ENCODE results near the gene USP51.
"Not testable (repeated sequence)": the region's sequence is repeated elsewhere in the genome, so short reads cannot be mapped to it uniquely, and the experiment has no call there.

Gene USP51

DNA sequence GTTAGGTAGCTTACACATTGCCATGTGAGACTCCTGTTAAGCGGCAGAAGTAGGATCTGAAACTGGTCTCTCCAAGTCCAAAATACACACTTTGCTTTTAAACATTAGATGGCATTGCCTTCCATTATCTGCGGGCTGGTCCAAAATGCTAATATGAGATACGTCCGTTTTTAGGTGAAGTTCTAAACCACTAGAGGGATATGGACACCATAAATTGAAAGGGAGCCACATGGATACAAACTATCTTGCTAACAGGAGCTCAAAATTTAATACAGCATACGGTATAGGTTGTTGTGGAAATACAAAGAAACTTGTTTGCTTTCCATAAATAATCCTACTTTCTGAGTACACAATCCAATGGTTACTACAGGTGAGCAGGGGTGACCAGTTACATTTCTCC lies 23.9 kb downstream of the USP51 start:
- not testable (repeated sequence) for DNase-seq (ENCODE audit: low read depth in 2 of 2, low spot score in 1 of 2)

DNA sequence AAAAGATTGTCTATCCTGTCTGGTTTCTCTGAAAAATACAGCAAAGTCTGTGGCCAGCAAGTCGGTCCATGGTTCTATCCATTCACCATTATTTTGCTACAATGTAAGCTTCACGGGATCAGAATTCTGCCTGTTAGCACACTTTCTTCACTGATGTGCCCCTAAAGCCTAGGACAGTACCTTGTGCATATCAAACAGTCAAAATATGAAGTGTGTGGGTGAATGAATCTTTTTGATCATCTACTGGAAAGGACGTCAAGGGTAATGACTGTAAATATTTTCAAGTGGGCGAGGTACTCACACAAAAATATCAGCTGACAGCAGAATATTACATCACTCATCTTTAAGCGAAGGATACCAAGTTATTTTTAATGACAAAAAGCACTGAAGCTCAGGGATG lies 24.5 kb downstream of the USP51 start:
- not testable (repeated sequence) for DNase-seq (ENCODE audit: low read depth in 2 of 2, low spot score in 1 of 2)

DNA sequence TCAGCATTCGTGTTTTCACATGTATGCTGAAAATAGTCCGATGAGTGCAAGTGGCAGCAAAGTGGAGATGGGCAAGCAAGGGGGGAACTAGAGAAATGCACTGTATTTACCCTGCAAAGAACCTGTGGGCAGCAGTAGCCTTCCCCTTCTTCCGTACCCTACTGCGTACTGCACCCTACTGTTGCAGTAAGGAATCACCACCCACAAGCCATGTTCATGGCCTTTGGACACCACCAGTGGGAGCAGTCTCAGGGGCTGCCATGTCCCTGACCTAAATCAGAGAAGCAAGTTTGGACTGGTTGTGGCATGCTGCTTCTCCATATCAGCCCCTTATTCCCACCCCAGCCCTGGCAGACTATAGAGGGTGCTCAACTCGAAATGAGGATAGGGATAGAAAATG lies 25.6 kb downstream of the USP51 start:
- DNase-seq (ENCODE audit: low read depth in 2 of 2, low spot score in 1 of 2): not testable (repeated sequence)

DNA sequence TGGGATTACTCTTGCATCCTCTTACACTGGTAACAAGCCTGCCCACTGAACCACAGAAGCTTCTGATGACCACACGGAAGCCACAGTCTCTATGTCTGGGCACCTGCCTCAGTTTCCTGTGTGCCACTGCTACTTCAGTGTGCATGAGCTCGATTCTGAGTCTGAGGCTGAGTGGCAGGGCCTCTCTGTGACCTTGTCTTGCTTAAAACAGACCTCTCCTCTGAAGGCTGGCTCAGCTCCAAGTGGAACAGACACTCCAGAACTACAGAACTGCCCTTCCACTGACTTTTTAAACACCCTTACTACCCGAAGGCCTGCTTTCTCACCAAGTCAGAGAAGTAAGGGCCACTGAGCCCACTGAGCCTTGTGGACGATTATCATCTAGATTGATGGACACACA lies 29.7 kb downstream of the USP51 start:
- not testable (repeated sequence) for DNase-seq (ENCODE audit: low read depth in 2 of 2, low spot score in 1 of 2)

- not testable (repeated sequence) for DNase-seq (ENCODE audit: low read depth in 2 of 2, low spot score in 1 of 2)
These were observed 30.2 kb downstream of the USP51 start for GRCh38 chrX:55459426-55459825.

GRCh38 chrX:55455708-55456107 lies 33.9 kb downstream of the USP51 start:
- DNase-seq (ENCODE audit: low read depth in 2 of 2, low spot score in 1 of 2): not testable (repeated sequence)

DNA sequence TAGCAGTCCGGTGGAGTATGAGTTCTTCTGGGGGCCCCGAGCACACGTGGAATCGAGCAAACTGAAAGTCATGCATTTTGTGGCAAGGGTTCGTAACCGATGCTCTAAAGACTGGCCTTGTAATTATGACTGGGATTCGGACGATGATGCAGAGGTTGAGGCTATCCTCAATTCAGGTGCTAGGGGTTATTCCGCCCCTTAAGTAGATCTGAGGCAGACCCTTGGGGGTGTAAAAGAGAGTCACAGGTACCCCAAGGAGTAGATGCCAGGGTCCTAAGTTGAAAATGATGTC lies 36.9 kb downstream of the USP51 start:
- no peak for DNase-seq (ENCODE audit: low read depth in 2 of 2, low spot score in 1 of 2)

DNA sequence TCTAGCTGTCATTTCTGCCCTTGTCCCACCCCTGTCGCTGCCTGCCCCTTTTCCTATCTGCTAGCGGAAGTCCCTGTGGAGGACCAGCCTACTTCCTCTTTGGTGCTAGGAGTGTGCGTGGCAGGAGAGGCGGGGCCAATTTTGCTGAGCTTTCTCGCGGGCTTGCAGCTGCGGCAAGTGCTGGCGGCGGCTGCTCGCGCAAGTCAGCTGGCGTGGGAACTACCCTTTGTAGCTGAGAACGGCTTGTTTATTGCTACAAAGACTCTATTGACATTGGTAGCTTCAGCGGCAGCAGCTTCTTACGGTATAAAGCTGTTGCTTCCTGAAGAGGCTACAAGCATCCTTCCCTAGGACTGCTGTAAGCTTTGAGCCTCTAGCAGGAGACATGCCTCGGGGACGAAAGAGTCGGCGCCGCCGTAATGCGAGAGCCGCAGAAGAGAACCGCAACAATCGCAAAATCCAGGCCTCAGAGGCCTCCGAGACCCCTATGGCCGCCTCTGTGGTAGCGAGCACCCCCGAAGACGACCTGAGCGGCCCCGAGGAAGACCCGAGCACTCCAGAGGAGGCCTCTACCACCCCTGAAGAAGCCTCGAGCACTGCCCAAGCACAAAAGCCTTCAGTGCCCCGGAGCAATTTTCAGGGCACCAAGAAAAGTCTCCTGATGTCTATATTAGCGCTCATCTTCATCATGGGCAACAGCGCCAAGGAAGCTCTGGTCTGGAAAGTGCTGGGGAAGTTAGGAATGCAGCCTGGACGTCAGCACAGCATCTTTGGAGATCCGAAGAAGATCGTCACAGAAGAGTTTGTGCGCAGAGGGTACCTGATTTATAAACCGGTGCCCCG lies 37.4 kb downstream of the USP51 start, which contains the start of gene MAGEH1:
Gene MAGEH1 (plus strand): TSS at position 138 of the 843 bp plus-strand sequence. CDS start 248 bp downstream, at position 386.
- DNase-seq (ENCODE audit: low read depth in 2 of 2, low spot score in 1 of 2): peak; percentile 36 to 56

DNA sequence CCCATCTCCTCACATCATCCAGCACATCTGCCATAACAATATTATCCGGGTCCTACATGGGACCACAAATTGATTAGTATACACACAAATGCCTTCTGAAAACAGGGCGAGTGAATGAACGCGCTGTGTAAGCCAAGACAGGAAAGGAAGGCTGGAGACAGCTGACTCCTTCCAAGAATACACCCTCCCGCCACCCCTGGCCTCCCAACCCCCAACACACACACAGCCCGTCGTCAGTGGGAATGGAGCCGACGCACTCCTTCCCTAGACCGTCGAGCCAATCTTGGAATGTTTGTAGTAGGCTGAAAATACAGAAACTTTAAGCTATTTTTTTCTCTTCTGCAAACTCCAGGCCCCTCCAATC lies 38.0 kb downstream of the USP51 start:
- DNase-seq (ENCODE audit: low read depth in 2 of 2, low spot score in 1 of 2): no peak

- DNase-seq (ENCODE audit: low read depth in 2 of 2, low spot score in 1 of 2): no peak
These were observed 38.5 kb downstream of the USP51 start for GRCh38 chrX:55451141-55451540.

GRCh38 chrX:55450259-55450658 lies 39.4 kb downstream of the USP51 start:
- no peak for DNase-seq (ENCODE audit: low read depth in 2 of 2, low spot score in 1 of 2)

GRCh38 chrX:55443468-55443867 lies 46.2 kb downstream of the USP51 start:
- not testable (repeated sequence) for DNase-seq (ENCODE audit: low read depth in 2 of 2, low spot score in 1 of 2)
